Testis (tissue), 2 donors: Measurements from ENCODE around the gene ANKRD45.

Experiments used
- CTCF ChIP-seq, 3 experiments: fragments of 450-650 bp in 2 of 3; fragments of 200-600 bp in 1 of 3; sonication (generic) in 1 of 3; IDR thresholded peaks; one replicate each; pipeline ENCODE4 v1.5.1; 2016 to 2019; ENCODE audit warnings: antibody characterized with exemption in 3 of 3, mild to moderate bottlenecking in 2 of 3, moderate library complexity in 1 of 3
- POLR2A ChIP-seq: fragments of 450-650 bp; IDR thresholded peaks from one replicate; pipeline ENCODE4 v1.6.1; 2017; ENCODE audit warnings: antibody characterized with exemption, mild to moderate bottlenecking, moderate library complexity

DNA sequence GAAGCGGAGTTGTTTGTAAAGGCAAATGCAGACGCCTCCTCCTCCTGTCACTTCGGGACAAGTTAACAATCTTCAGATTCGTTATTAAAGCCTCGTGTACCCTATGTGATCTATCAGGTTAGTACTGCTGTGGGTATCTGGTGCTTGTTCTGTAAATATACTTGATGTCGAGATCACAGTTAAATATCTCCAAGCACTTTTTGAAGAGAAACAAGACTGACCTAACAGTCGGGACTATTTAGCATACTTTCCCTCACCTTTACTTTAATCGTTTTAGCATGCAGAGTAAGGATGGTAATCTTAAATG lies 45.8 kb upstream of the ANKRD45 start:
- no peak for TF ChIP-seq CTCF (IDR thresholded peaks at IDR 0.05)
- no peak for TF ChIP-seq POLR2A
